ENCODE results near the gene KRT33B. TPM values are rescaled to one million over a fixed set of nuclear protein-coding genes. Genes with fewer than 3 reads are reported as not detected.

The KRT33B gene
- not detected in 2 replicates for total RNA-seq
- long read RNA-seq = 0 reads

DNA sequence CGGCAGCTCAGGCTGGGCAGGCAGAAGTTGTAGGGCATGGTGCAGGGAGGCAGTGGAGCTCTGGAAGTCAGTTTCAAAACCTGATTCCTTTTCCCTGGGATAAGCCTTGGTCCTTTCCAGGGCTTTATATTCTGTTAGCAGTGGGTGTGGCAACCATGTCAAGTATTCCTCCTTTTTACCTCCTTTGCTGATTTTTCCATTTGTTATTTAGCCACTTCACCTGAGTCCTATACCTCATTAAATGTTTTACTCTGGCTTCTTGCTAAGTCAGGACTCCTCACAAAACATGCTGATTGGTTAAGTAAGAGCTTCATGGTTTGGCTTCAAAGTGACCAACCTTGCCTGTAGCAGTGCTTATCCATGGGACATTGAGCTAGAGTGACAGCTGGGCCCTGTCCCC is at the start of gene KRT33B:
Gene KRT33B, minus strand, starts transcription at position 101 of the 400 bp plus-strand sequence. Its CDS starts 63 bp downstream, at position 38.
- DNase-seq (ENCODE audit: low spot score, unreplicated experiment) = no peak
- H3K4me3 Mint-ChIP-seq (ENCODE audit: low read depth) = no peak within 1 kb of the TSS
- H3K9me3 Mint-ChIP-seq (ENCODE audit: low read depth) = peaks cover 3% of the 10 kb centered on the region
- TF ChIP-seq, protein P1, sequence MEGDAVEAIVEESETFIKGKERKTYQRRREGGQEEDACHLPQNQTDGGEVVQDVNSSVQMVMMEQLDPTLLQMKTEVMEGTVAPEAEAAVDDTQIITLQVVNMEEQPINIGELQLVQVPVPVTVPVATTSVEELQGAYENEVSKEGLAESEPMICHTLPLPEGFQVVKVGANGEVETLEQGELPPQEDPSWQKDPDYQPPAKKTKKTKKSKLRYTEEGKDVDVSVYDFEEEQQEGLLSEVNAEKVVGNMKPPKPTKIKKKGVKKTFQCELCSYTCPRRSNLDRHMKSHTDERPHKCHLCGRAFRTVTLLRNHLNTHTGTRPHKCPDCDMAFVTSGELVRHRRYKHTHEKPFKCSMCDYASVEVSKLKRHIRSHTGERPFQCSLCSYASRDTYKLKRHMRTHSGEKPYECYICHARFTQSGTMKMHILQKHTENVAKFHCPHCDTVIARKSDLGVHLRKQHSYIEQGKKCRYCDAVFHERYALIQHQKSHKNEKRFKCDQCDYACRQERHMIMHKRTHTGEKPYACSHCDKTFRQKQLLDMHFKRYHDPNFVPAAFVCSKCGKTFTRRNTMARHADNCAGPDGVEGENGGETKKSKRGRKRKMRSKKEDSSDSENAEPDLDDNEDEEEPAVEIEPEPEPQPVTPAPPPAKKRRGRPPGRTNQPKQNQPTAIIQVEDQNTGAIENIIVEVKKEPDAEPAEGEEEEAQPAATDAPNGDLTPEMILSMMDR (IDR thresholded peaks at IDR 0.05; ENCODE audit: unreplicated experiment) = no peak
- no peaks in the 10 kb centered on the region for H3K4me1 Mint-ChIP-seq (ENCODE audit: low read depth)
- peaks cover 16% of the 10 kb centered on the region for H3K27me3 Mint-ChIP-seq
- H3K27ac Mint-ChIP-seq = no peak within 1 kb of the TSS
- H3K36me3 Mint-ChIP-seq (ENCODE audit: insufficient read depth) = no peaks in the 10 kb centered on the region

DNA sequence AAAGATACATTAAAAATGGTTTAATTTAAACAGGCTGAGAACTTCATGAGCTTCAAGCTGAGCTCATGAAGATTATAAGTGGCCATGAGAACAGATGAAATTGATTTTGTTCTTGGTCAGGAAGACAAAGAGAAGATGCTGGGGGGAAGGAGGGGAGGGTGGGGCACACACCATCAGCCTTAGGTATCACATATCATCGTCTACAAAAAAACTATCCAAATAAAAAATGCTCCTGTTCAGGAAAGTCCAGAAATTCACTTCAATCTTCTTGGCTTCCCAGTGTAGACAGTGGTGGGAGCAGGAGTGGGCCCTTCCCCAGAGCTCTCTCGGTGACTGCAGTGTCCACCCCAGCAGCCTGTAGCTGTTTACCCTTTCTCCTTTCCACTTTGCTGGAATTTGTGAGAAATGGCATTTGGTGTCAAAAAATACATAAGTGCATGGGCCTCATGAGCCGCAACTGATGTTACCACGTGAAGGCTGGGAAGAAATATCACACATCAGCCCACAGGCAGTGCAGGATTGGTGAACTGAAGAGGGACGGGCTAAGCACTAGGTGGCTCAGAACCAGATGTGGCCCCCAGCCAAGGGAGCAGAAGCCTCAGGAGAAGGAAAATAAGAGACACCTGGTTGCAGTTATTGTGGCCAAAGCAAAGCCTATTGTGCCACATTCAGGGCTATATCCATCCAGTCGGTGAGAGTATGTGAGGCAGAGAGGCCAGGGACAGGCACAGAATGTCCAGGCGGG is 48.7 kb upstream of the KRT33B start:
- TF ChIP-seq, protein P1 (IDR thresholded peaks at IDR 0.05; ENCODE audit: unreplicated experiment) = no peak
- Mint-ChIP-seq H3K4me3 (ENCODE audit: low read depth) (no peak overlapping the region), H3K36me3 (ENCODE audit: insufficient read depth) (no peaks in the 10 kb centered on the region), H3K9me3 (ENCODE audit: low read depth) (no peaks in the 10 kb centered on the region), H3K4me1 (ENCODE audit: low read depth) (peaks cover 21% of the 10 kb centered on the region), H3K27ac (no peak overlapping the region), H3K27me3 (peaks cover 15% of the 10 kb centered on the region)
- DNase-seq (ENCODE audit: low spot score, unreplicated experiment) = no peak

DNA sequence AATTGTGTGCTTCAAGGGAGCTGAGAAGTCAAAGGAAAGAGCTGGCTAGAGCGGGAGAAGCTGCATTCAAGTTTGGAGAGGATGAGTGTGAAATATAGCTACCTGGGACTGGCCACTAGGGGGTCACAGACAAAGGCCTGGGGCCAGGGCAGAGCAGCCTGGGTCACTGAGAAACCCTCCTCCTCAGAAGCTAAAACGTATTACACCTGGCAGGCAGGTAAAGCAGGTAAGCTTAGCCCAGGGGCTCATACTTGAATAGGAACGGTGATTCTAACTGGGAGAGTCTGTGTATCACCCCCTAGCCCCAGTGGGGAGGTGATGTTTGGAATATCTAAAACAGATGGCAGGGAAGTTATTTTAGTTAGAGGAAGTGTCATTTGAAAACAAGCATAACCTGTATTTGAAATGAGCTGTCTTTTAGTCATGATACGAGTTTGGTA is 48.0 kb upstream of the KRT33B start:
- Mint-ChIP-seq H3K9me3 (ENCODE audit: low read depth) (no peaks in the 10 kb centered on the region), H3K4me1 (ENCODE audit: low read depth) (peaks cover 22% of the 10 kb centered on the region), H3K27me3 (peaks cover 15% of the 10 kb centered on the region), H3K4me3 (ENCODE audit: low read depth) (no peak overlapping the region), H3K27ac (no peak overlapping the region), H3K36me3 (ENCODE audit: insufficient read depth) (no peaks in the 10 kb centered on the region)
- DNase-seq (ENCODE audit: low spot score, unreplicated experiment) = peak; percentile 26
- TF ChIP-seq, protein P1 (IDR thresholded peaks at IDR 0.05; ENCODE audit: unreplicated experiment) = peak; percentile 70

DNA sequence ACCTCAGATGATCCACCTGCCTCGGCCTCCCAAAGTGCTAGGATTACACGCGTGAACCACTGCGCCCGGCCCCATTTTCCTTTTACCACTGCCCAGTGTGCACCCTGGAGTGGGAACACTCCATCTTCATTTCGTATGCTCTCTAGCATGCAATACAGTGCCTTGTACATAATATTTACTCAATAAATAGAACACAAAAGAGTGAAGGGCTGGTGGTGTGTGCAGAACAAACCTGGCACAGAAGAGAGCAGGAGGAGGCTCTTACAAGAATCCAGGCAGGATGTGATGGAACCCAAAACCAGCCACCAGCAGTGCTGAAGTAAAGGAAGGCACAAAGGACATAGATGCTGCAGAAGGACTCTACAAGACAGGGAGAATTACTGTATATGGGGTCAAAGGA is 47.5 kb upstream of the KRT33B start:
- Mint-ChIP-seq H3K4me1 (ENCODE audit: low read depth) (peaks cover 22% of the 10 kb centered on the region), H3K27ac (no peak overlapping the region), H3K36me3 (ENCODE audit: insufficient read depth) (no peaks in the 10 kb centered on the region), H3K27me3 (peaks cover 15% of the 10 kb centered on the region), H3K4me3 (ENCODE audit: low read depth) (no peak overlapping the region), H3K9me3 (ENCODE audit: low read depth) (no peaks in the 10 kb centered on the region)
- TF ChIP-seq, protein P1 (IDR thresholded peaks at IDR 0.05; ENCODE audit: unreplicated experiment) = no peak
- DNase-seq (ENCODE audit: low spot score, unreplicated experiment) = no peak

DNA sequence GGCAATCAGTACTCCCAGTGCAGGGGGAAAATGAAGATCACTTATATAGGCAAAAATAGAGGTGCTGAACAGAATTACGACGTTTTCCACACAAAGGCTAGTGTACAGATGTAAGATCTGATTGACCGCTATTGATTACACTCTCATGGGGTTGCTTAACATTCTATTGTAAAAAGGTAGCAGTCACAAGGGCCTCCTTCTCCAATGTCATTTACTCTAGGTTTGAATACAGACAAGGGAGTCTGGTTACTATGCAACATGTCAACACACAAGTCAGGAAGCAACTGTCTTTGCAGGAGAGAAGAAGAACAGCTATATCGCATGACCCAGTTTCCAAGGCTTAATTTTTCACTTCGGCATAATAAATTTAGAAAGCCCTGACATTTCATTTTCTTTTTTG is 46.9 kb upstream of the KRT33B start:
- H3K27ac Mint-ChIP-seq = peak overlapping the region; percentile 71
- H3K4me1 Mint-ChIP-seq (ENCODE audit: low read depth) = peaks cover 22% of the 10 kb centered on the region

More for the DNA sequence above, 46.9 kb upstream of the KRT33B start:
- no peak overlapping the region for H3K4me3 Mint-ChIP-seq (ENCODE audit: low read depth)
- H3K27me3 Mint-ChIP-seq = peaks cover 13% of the 10 kb centered on the region
- TF ChIP-seq, protein P1 (IDR thresholded peaks at IDR 0.05; ENCODE audit: unreplicated experiment) = no peak
- no peak for DNase-seq (ENCODE audit: low spot score, unreplicated experiment)
- no peaks in the 10 kb centered on the region for H3K9me3 Mint-ChIP-seq (ENCODE audit: low read depth)
- no peaks in the 10 kb centered on the region for H3K36me3 Mint-ChIP-seq (ENCODE audit: insufficient read depth)
